ENCODE results near the gene KIAA1586. TPM values are rescaled to one million over a fixed set of nuclear protein-coding genes. Genes with fewer than 3 reads are reported as not detected.
"Not testable (repeated sequence)": the region's sequence is repeated elsewhere in the genome, so short reads cannot be mapped to it uniquely, and the experiment has no call there.

Gene KIAA1586
- total and polyA plus RNA-seq, 2 donors (not counting 3 experiments of a cell fraction or from before 2014, with no cell fraction given): 1.7 to 14.0 TPM

GRCh38 chr6:57040011-57040410 lies 6.5 kb upstream of the KIAA1586 start:
- no peaks in the 10 kb centered on the region for H3K36me3 ChIP-seq (ENCODE audit: control insufficient read depth in 2 of 2, extremely low read depth in 1 of 2, insufficient read depth in 2 of 2, low read length in 2 of 2)
- CTCF ChIA-PET: interaction anchor here (1.3 to 2.1 kb wide), 4 partner anchors 9 to 137 kb away, joined by 3 to 7 read pairs (median 4); no protein-coding TSS in a partner anchor
- no peak for FAIRE-seq
- no peak overlapping the region for H3K4me2 ChIP-seq (ENCODE audit: insufficient read depth, low read length)
- no TSS peak for BruUV-seq (replicated peaks)
- intact Hi-C loops (cut with micrococcal nuclease) (no loop called here), dilution Hi-C loops (cut with MboI; ENCODE audit: extremely low pct_ligation_motif_present, low sequenced_read_pairs) (no loop called here)
- no peaks in the 10 kb centered on the region for H3K9me1 ChIP-seq (replicated peaks; ENCODE audit: control insufficient read depth, extremely low read depth, insufficient read depth, low read length)
- H2AFZ ChIP-seq (ENCODE audit: low read depth, low read length): no peak overlapping the region
- POLR2A ChIA-PET: no interaction called here
- H3K4me1 ChIP-seq (ENCODE audit: control insufficient read depth, extremely low read depth, insufficient read depth, low read length): no peaks in the 10 kb centered on the region
- H3K9me3 ChIP-seq (replicated peaks; ENCODE audit: control insufficient read depth, insufficient read depth, low read length): no peaks in the 10 kb centered on the region
- no peak overlapping the region for H3K4me3 ChIP-seq (replicated peaks in 1 of 3; ENCODE audit: insufficient read depth in 1 of 3, low read depth in 1 of 3, low read length in 3 of 3)
- no peak overlapping the region for H3K9ac ChIP-seq (replicated peaks; ENCODE audit: extremely low read depth, insufficient read depth, low read length)
- TF ChIP-seq CTCF (IDR thresholded peaks at IDR 0.05; ENCODE audit: extremely low read depth in 1 of 2, insufficient read depth in 1 of 2, low read depth in 1 of 2, low read length in 2 of 2) (peak in 1 of 2 donors; percentile 25), GATA2 (IDR thresholded peaks at IDR 0.05; ENCODE audit: insufficient read depth, insufficient read length, low read depth, low read length) (no peak)
- H4K20me1 ChIP-seq (replicated peaks; ENCODE audit: control insufficient read depth, extremely low read depth, insufficient read depth, low read length): no peaks in the 10 kb centered on the region
- H3K27ac ChIP-seq (ENCODE audit: insufficient read depth, low read depth, low read length): no peak overlapping the region
- peaks cover 20 to 26% of the 10 kb centered on the region in 2 experiments for H3K27me3 ChIP-seq (ENCODE audit: control insufficient read depth in 2 of 2, insufficient read depth in 2 of 2, low read length in 2 of 2)
- DNase-seq (ENCODE audit: low read depth, low spot score): no peak
- H3K79me2 ChIP-seq (ENCODE audit: control insufficient read depth, insufficient read depth, low read length): no peaks in the 10 kb centered on the region

- H3K9ac ChIP-seq (replicated peaks; ENCODE audit: extremely low read depth, insufficient read depth, low read length); H3K4me2 ChIP-seq (ENCODE audit: insufficient read depth, low read length); H3K9me1 ChIP-seq (replicated peaks; ENCODE audit: control insufficient read depth, extremely low read depth, insufficient read depth, low read length); intact Hi-C loops (cut with micrococcal nuclease); H3K4me3 ChIP-seq (replicated peaks in 1 of 3; ENCODE audit: insufficient read depth in 1 of 3, low read depth in 1 of 3, low read length in 3 of 3); H4K20me1 ChIP-seq (replicated peaks; ENCODE audit: control insufficient read depth, extremely low read depth, insufficient read depth, low read length); H2AFZ ChIP-seq (ENCODE audit: low read depth, low read length); FAIRE-seq; H3K36me3 ChIP-seq (ENCODE audit: control insufficient read depth in 2 of 2, extremely low read depth in 1 of 2, insufficient read depth in 2 of 2, low read length in 2 of 2); POLR2A ChIA-PET; H3K27ac ChIP-seq (ENCODE audit: insufficient read depth, low read depth, low read length); dilution Hi-C loops (cut with MboI; ENCODE audit: extremely low pct_ligation_motif_present, low sequenced_read_pairs); BruUV-seq (replicated peaks); H3K9me3 ChIP-seq (replicated peaks; ENCODE audit: control insufficient read depth, insufficient read depth, low read length); DNase-seq (ENCODE audit: low read depth, low spot score); CTCF ChIA-PET: not testable (repeated sequence)
- peaks cover 4 to 19% of the 10 kb centered on the region in 2 experiments for H3K27me3 ChIP-seq (ENCODE audit: control insufficient read depth in 2 of 2, insufficient read depth in 2 of 2, low read length in 2 of 2)
- H3K79me2 ChIP-seq (ENCODE audit: control insufficient read depth, insufficient read depth, low read length): peaks cover 12% of the 10 kb centered on the region
- peaks cover 10% of the 10 kb centered on the region for H3K4me1 ChIP-seq (ENCODE audit: control insufficient read depth, extremely low read depth, insufficient read depth, low read length)
Observed at GRCh38 chr6:57044061-57044460, 2.4 kb upstream of the KIAA1586 start.

Measured in endothelial cell of umbilical vein (primary cell).